SK-N-SH treated with all-trans-retinoic acid at 6 μM for 48 hours (cell line): Measurements from ENCODE around the gene CHMP4A.

ENCODE experiments used
- CSDC2 ChIP-seq: fragments of 250-450 bp; sonication (Bioruptor Pico); IDR thresholded peaks from 2 replicates; pipeline ENCODE4 v1.5.0; 2020; ENCODE audit warnings: mild to moderate bottlenecking, moderate library complexity
- GLIS3 ChIP-seq: fragments of 250-450 bp; sonication (Bioruptor Pico); IDR thresholded peaks from 2 replicates; pipeline ENCODE4 v1.5.0; 2020; ENCODE audit warnings: mild to moderate bottlenecking, moderate library complexity
- PPARA ChIP-seq: fragments of 250-450 bp; sonication (Bioruptor Pico); IDR thresholded peaks from 2 replicates; pipeline ENCODE4 v1.5.0; 2020; ENCODE audit warnings: mild to moderate bottlenecking, borderline replicate concordance
- ZFP30 ChIP-seq: fragments of 450-650 bp; formaldehyde crosslinking; IDR thresholded peaks from 2 replicates; pipeline ENCODE4 v1.5.0; 2022; ENCODE audit warnings: mild to moderate bottlenecking, moderate library complexity

DNA sequence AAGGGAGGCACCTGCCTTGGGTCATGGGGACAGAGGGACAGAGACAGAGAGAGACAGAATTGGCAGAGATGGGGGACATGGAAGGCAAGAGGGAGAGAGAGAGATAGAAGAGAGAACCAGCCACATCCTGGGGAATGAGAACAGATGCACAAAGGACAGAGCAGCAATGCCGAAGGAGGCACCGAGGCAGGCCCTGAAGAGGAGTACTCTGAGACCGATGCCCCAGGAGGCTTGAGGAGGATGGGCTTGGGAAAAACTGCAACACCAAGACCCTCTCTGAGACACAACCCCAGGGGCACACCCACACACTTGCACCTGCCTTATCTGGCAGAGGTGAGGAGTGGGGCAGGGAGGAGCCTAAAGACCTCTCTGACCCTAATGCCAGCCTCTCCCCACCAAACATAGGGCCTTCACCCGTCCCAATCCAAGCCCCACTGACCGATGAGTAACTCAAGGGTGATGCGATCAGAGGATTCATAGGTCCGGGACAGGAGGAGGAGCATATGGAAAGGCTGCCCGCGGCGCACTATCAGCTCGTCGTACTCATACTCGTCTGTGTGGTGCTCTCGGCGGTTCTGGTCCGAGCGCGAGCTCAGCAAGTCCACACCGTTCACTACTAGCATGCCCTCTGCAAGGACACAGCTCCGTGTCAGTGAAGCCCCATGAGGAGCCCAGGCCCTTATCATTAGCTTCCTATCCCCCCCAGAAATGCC is 48.1 kb upstream of the CHMP4A start:
- TF ChIP-seq PPARA (CRISPR knock-in tag) (no peak), CSDC2 (CRISPR knock-in tag) (no peak), GLIS3 (CRISPR knock-in tag) (no peak), ZFP30 (CRISPR knock-in tag) (no peak)
